ENCODE results near the gene CHRNG.
"Not testable (repeated sequence)": the region's sequence is repeated elsewhere in the genome, so short reads cannot be mapped to it uniquely, and the experiment has no call there.

CHRNG gene

GRCh38 chr2:232532419-232532818 is 7.1 kb upstream of the CHRNG start:
- H3K9me3 ChIP-seq (ENCODE audit: low read length) = no peaks in the 10 kb centered on the region
- H3K27ac ChIP-seq (ENCODE audit: low read depth, low read length) = no peak overlapping the region
- H3K4me3 ChIP-seq (ENCODE audit: low read depth in 1 of 2, low read length in 2 of 2) = no peak overlapping the region
- no peaks in the 10 kb centered on the region for H3K4me1 ChIP-seq (ENCODE audit: insufficient read depth, low read length)
- peaks cover 6 to 7% of the 10 kb centered on the region in 2 donors for H3K27me3 ChIP-seq (ENCODE audit: control insufficient read depth in 1 of 2, insufficient read depth in 2 of 2, low read length in 2 of 2)
- H3K36me3 ChIP-seq (ENCODE audit: insufficient read depth, low read length) = no peaks in the 10 kb centered on the region
- H3K9ac ChIP-seq (ENCODE audit: low read length) = no peak overlapping the region

GRCh38 chr2:232532821-232533220 is 6.7 kb upstream of the CHRNG start:
- peaks cover 9 to 10% of the 10 kb centered on the region in 2 donors for H3K27me3 ChIP-seq (ENCODE audit: control insufficient read depth in 1 of 2, insufficient read depth in 2 of 2, low read length in 2 of 2)
- not testable (repeated sequence) for H3K4me1 ChIP-seq (ENCODE audit: insufficient read depth, low read length); H3K9me3 ChIP-seq (ENCODE audit: low read length); H3K9ac ChIP-seq (ENCODE audit: low read length); H3K27ac ChIP-seq (ENCODE audit: low read depth, low read length); H3K4me3 ChIP-seq (ENCODE audit: low read depth in 1 of 2, low read length in 2 of 2); H3K36me3 ChIP-seq (ENCODE audit: insufficient read depth, low read length)

- Histone ChIP-seq H3K9me3 (ENCODE audit: low read length) (no peaks in the 10 kb centered on the region), H3K9ac (ENCODE audit: low read length) (no peak overlapping the region), H3K27ac (ENCODE audit: low read depth, low read length) (no peak overlapping the region), H3K27me3 (ENCODE audit: control insufficient read depth in 1 of 2, insufficient read depth in 2 of 2, low read length in 2 of 2) (peaks cover 9 to 12% of the 10 kb centered on the region in 2 donors), H3K4me3 (ENCODE audit: low read depth in 1 of 2, low read length in 2 of 2) (no peak overlapping the region), H3K4me1 (ENCODE audit: insufficient read depth, low read length) (no peaks in the 10 kb centered on the region), H3K36me3 (ENCODE audit: insufficient read depth, low read length) (no peaks in the 10 kb centered on the region)
These were observed 5.4 kb upstream of the CHRNG start for GRCh38 chr2:232533944-232534710.

GRCh38 chr2:232534940-232535651 is 4.4 kb upstream of the CHRNG start:
- Histone ChIP-seq H3K4me3 (ENCODE audit: low read depth in 1 of 2, low read length in 2 of 2) (no peak overlapping the region), H3K27ac (ENCODE audit: low read depth, low read length) (no peak overlapping the region), H3K27me3 (ENCODE audit: control insufficient read depth in 1 of 2, insufficient read depth in 2 of 2, low read length in 2 of 2) (peaks cover 9 to 21% of the 10 kb centered on the region in 2 donors), H3K9me3 (ENCODE audit: low read length) (no peaks in the 10 kb centered on the region), H3K36me3 (ENCODE audit: insufficient read depth, low read length) (no peaks in the 10 kb centered on the region), H3K4me1 (ENCODE audit: insufficient read depth, low read length) (no peaks in the 10 kb centered on the region), H3K9ac (ENCODE audit: low read length) (no peak overlapping the region)

- H3K9me3 ChIP-seq (ENCODE audit: low read length) = no peaks in the 10 kb centered on the region
- H3K4me3 ChIP-seq (ENCODE audit: low read depth in 1 of 2, low read length in 2 of 2) = no peak overlapping the region
- no peak overlapping the region for H3K9ac ChIP-seq (ENCODE audit: low read length)
- no peak overlapping the region for H3K27ac ChIP-seq (ENCODE audit: low read depth, low read length)
- no peaks in the 10 kb centered on the region for H3K4me1 ChIP-seq (ENCODE audit: insufficient read depth, low read length)
- no peaks in the 10 kb centered on the region for H3K36me3 ChIP-seq (ENCODE audit: insufficient read depth, low read length)
- H3K27me3 ChIP-seq (ENCODE audit: control insufficient read depth in 1 of 2, insufficient read depth in 2 of 2, low read length in 2 of 2) = peaks cover 9 to 28% of the 10 kb centered on the region in 2 donors
These were observed 3.5 kb upstream of the CHRNG start for GRCh38 chr2:232535761-232536530.

GRCh38 chr2:232537079-232537478 is 2.4 kb upstream of the CHRNG start:
- H3K27me3 ChIP-seq (ENCODE audit: control insufficient read depth in 1 of 2, insufficient read depth in 2 of 2, low read length in 2 of 2) = peaks cover 9 to 28% of the 10 kb centered on the region in 2 donors
- no peak overlapping the region for H3K4me3 ChIP-seq (ENCODE audit: low read depth in 1 of 2, low read length in 2 of 2)
- H3K36me3 ChIP-seq (ENCODE audit: insufficient read depth, low read length) = no peaks in the 10 kb centered on the region
- no peak overlapping the region for H3K9ac ChIP-seq (ENCODE audit: low read length)
- no peaks in the 10 kb centered on the region for H3K9me3 ChIP-seq (ENCODE audit: low read length)
- no peaks in the 10 kb centered on the region for H3K4me1 ChIP-seq (ENCODE audit: insufficient read depth, low read length)
- H3K27ac ChIP-seq (ENCODE audit: low read depth, low read length) = no peak overlapping the region

GRCh38 chr2:232537499-232537898 is 2.0 kb upstream of the CHRNG start:
- no peaks in the 10 kb centered on the region for H3K36me3 ChIP-seq (ENCODE audit: insufficient read depth, low read length)
- H3K27me3 ChIP-seq (ENCODE audit: control insufficient read depth in 1 of 2, insufficient read depth in 2 of 2, low read length in 2 of 2) = peaks cover 9 to 28% of the 10 kb centered on the region in 2 donors
- no peak overlapping the region for H3K4me3 ChIP-seq (ENCODE audit: low read depth in 1 of 2, low read length in 2 of 2)
- no peak overlapping the region for H3K27ac ChIP-seq (ENCODE audit: low read depth, low read length)
- no peaks in the 10 kb centered on the region for H3K9me3 ChIP-seq (ENCODE audit: low read length)
- H3K9ac ChIP-seq (ENCODE audit: low read length) = no peak overlapping the region
- H3K4me1 ChIP-seq (ENCODE audit: insufficient read depth, low read length) = no peaks in the 10 kb centered on the region

GRCh38 chr2:232538671-232539070 is 821 bp upstream of the CHRNG start:
- Histone ChIP-seq H3K9ac (ENCODE audit: low read length) (no peak overlapping the region), H3K4me1 (ENCODE audit: insufficient read depth, low read length) (no peaks in the 10 kb centered on the region), H3K4me3 (ENCODE audit: low read depth in 1 of 2, low read length in 2 of 2) (no peak overlapping the region), H3K27ac (ENCODE audit: low read depth, low read length) (no peak overlapping the region), H3K27me3 (ENCODE audit: control insufficient read depth in 1 of 2, insufficient read depth in 2 of 2, low read length in 2 of 2) (peaks cover 9 to 28% of the 10 kb centered on the region in 2 donors), H3K9me3 (ENCODE audit: low read length) (no peaks in the 10 kb centered on the region), H3K36me3 (ENCODE audit: insufficient read depth, low read length) (no peaks in the 10 kb centered on the region)

GRCh38 chr2:232540441-232541041 is 1.0 kb downstream of the CHRNG start:
- Histone ChIP-seq H3K9ac (ENCODE audit: low read length) (no peak overlapping the region), H3K4me3 (ENCODE audit: low read depth in 1 of 2, low read length in 2 of 2) (no peak overlapping the region), H3K27me3 (ENCODE audit: control insufficient read depth in 1 of 2, insufficient read depth in 2 of 2, low read length in 2 of 2) (peaks cover 9 to 28% of the 10 kb centered on the region in 2 donors)

GRCh38 chr2:232541195-232541960 is 1.9 kb downstream of the CHRNG start:
- no peaks in the 10 kb centered on the region for H3K9me3 ChIP-seq (ENCODE audit: low read length)
- H3K27ac ChIP-seq (ENCODE audit: low read depth, low read length) = no peak overlapping the region
- peaks cover 9 to 28% of the 10 kb centered on the region in 2 donors for H3K27me3 ChIP-seq (ENCODE audit: control insufficient read depth in 1 of 2, insufficient read depth in 2 of 2, low read length in 2 of 2)
- no peaks in the 10 kb centered on the region for H3K36me3 ChIP-seq (ENCODE audit: insufficient read depth, low read length)
- no peak overlapping the region for H3K4me3 ChIP-seq (ENCODE audit: low read depth in 1 of 2, low read length in 2 of 2)
- no peaks in the 10 kb centered on the region for H3K4me1 ChIP-seq (ENCODE audit: insufficient read depth, low read length)
- no peak overlapping the region for H3K9ac ChIP-seq (ENCODE audit: low read length)

More at GRCh38 chr2:232540441-232541041, 1.0 kb downstream of the CHRNG start:
- no peaks in the 10 kb centered on the region for H3K4me1 ChIP-seq (ENCODE audit: insufficient read depth, low read length)
- no peaks in the 10 kb centered on the region for H3K9me3 ChIP-seq (ENCODE audit: low read length)
- H3K36me3 ChIP-seq (ENCODE audit: insufficient read depth, low read length) = no peaks in the 10 kb centered on the region
- no peak overlapping the region for H3K27ac ChIP-seq (ENCODE audit: low read depth, low read length)
